Bronchial epithelial cell (primary cell): ENCODE measurements around the gene TMEM134. TPM values are rescaled to one million over a fixed set of nuclear protein-coding genes. Genes with fewer than 3 reads are reported as not detected.
"Not testable (repeated sequence)": the region's sequence is repeated elsewhere in the genome, so short reads cannot be mapped to it uniquely, and the experiment has no call there.

Source experiments
- DNase-seq: peaks from one replicate; pipeline ENCODE4 v3.0.0-alpha.2; 2010; ENCODE audit warnings: low read depth
- FAIRE-seq: peaks from 2 replicates; lab custom pipeline; 2011; peaks lifted over from hg19 to GRCh38; lab: Jason Lieb, UNC
- H3K27me3 ChIP-seq: 2 replicates; pipeline ENCODE4 v1.5.1; 2011; ENCODE audit warnings: low read length; ENCODE audit not compliant: control insufficient read depth, insufficient read depth
- H3K36me3 ChIP-seq: 2 replicates; pipeline ENCODE4 v1.5.1; 2011; ENCODE audit warnings: low read length; ENCODE audit not compliant: control insufficient read depth, insufficient read depth
- H3K4me3 ChIP-seq: 2 replicates; pipeline ENCODE4 v1.5.1; 2011; ENCODE audit warnings: mild to moderate bottlenecking, low read depth, low read length, control low read depth
- CTCF ChIP-seq: IDR thresholded peaks from 2 replicates; pipeline ENCODE4 v1.5.1; 2011; ENCODE audit warnings: mild to moderate bottlenecking, moderate library complexity, low read length, control low read depth, inconsistent platforms; ENCODE audit not compliant: insufficient read depth, severe bottlenecking
- total RNA-seq: library from RNA; depleted of rRNA; stranded (reverse); fragments of >200 nt; gene quantifications from 2 replicates; pipeline ENCODE4 v1.2.1, GENCODE V29; 2014

TMEM134 gene
- total RNA-seq, 1 donor from 2014 or later = 38.2 TPM

- no peaks in the 10 kb centered on the region for H3K27me3 ChIP-seq
- no peak for TF ChIP-seq CTCF
- no peak overlapping the region for H3K4me3 ChIP-seq
- H3K36me3 ChIP-seq = peaks cover 36% of the 10 kb centered on the region
- FAIRE-seq = no peak
- DNase-seq = no peak
Observed at GRCh38 chr11:67431346-67432249, 37.5 kb downstream of the TMEM134 start.

DNA sequence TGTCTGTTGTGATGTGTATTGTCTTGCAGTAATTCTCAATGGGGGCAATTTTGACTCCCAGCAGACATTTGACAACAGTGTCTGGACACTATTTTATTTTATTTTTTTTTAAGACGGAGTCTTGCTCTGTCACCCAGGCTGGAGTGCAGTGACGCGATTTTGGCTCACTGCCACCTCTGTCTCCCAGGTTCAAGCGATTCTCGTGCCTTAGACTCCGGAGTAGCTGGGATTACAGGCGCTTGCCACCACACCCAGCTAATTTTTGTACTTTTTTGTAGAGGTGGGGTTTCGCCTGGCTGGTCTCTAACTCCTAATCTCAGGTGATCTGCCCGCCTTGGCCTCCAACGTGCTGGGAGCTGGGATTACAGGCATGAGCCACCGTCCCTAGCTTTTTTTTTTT is 39.3 kb downstream of the TMEM134 start:
- TF ChIP-seq CTCF = no peak
- no peak overlapping the region for H3K4me3 ChIP-seq
- FAIRE-seq (no peak), DNase-seq (no peak)
- no peaks in the 10 kb centered on the region for H3K27me3 ChIP-seq
- H3K36me3 ChIP-seq = peaks cover 30% of the 10 kb centered on the region

DNA sequence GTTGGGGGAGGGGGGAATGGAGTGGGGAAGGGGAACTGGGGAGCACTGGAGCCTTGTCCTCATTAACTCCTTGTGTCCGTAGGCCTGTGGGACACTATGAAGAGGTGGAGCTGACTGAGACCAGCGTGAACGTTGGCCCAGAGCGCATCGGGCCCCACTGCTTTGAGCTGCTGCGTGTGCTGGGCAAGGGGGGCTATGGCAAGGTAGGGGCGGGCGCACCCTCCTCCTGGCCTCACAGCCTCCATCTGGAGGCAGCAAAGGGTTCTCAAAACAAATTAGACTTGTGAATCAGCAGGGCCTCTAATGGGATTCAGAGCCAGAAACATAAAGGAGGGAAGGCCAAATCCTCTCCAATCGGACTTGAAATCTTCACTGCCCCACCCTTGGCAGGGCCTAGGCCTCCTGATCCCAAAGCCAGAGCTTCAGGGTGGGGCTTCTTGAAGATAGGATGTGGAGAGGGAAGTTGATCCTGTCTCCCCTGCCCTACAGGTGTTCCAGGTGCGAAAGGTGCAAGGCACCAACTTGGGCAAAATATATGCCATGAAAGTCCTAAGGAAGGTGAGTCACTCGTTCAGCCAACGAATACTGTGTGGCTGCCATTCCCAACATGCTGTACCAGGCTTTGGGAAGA is 39.9 kb downstream of the TMEM134 start:
- H3K36me3 ChIP-seq = peaks cover 27% of the 10 kb centered on the region
- FAIRE-seq = no peak
- H3K27me3 ChIP-seq = no peaks in the 10 kb centered on the region
- peak; percentile 35 for DNase-seq
- H3K4me3 ChIP-seq = peak overlapping the region; percentile 76
- TF ChIP-seq CTCF = no peak

DNA sequence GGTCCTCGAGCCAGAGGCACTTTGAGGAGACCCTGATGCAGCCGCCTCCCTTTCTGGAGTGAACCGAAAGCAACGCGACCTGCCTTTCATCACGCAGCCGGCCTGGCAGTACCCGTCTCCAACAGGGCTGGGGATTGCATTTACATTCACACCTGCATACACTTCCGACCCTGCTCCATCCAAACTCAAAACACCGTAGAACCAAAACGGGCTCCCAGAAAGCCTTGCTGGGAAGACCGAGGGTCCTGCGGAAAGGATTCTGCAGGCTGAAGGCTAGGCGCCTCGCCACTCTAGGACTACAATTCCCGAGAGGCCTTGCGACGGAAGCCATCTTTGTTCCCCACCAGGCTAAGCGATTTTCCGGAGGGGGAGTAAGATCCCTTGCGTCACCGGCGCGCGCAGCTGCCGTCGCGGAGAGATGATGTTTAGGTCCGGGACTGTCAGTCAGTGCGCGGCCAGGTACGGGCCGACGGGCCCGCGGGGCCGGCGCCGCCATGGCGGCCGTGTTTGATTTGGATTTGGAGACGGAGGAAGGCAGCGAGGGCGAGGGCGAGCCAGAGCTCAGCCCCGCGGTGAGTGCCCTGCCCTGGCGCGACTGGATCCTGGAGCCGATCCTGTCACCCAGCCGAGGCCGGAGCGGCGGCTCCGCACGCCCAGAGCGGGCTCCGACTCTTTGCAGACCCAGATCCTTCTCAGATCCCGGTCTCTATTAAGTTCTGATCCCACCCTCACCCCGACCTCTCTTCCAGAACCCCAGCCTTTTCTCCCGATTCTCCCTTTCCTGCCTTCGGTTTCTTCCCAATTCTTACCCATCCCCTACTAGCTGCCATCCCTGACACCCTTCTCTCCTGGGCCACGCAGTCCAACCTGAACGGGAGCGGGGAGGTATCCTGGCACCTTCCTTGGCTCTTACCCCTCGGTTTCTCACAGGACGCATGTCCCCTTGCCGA is 40.7 kb downstream of the TMEM134 start, which contains the start of gene RPS6KB2:
Gene RPS6KB2 (plus strand): TSS at position 443 of the 950 bp plus-strand sequence. CDS start 52 bp downstream, at position 495.
- Histone ChIP-seq H3K27me3 (no peaks in the 10 kb centered on the region), H3K4me3 (peak within 1 kb of the TSS; percentile 76), H3K36me3 (peaks cover 20% of the 10 kb centered on the region)
- peak; percentile 93 for DNase-seq
- TF ChIP-seq CTCF = no peak
- no peak for FAIRE-seq

DNA sequence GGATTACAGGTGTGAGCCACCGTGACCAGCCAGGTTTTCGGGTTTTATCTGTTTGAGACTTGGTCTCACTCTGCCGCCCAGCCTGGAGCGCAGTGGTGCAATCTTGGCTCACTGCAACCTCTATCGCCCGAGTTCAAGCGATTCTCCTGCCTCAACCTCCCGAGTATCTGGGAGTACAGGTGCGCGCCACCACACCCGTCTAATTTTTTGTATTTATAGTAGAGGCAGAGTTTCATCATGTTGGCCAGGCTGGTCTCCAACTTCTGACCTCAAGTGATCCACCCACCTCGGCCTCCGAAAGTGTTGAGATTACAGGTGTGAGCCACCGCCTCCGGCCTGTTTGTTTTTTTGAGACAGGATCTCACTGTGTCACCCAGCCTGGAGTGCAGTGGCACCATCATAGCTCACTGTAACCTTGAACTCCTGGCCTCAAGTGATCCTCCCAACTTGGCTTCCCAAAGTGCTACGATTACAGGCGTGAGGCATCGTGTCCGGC is 41.6 kb downstream of the TMEM134 start:
- not testable (repeated sequence) for FAIRE-seq, H3K27me3 ChIP-seq, DNase-seq
- Histone ChIP-seq H3K36me3 (peaks cover 12% of the 10 kb centered on the region), H3K4me3 (peak overlapping the region; percentile 76)
